ENCODE measurements around the gene CNOT11. TPM values are rescaled to one million over a fixed set of nuclear protein-coding genes. Genes with fewer than 3 reads are reported as not detected.
"Not testable (repeated sequence)": the region's sequence is repeated elsewhere in the genome, so short reads cannot be mapped to it uniquely, and the experiment has no call there.

CNOT11 gene
- total RNA-seq = 38.3 to 38.8 TPM (median 38.7 TPM) in 3 replicates

DNA sequence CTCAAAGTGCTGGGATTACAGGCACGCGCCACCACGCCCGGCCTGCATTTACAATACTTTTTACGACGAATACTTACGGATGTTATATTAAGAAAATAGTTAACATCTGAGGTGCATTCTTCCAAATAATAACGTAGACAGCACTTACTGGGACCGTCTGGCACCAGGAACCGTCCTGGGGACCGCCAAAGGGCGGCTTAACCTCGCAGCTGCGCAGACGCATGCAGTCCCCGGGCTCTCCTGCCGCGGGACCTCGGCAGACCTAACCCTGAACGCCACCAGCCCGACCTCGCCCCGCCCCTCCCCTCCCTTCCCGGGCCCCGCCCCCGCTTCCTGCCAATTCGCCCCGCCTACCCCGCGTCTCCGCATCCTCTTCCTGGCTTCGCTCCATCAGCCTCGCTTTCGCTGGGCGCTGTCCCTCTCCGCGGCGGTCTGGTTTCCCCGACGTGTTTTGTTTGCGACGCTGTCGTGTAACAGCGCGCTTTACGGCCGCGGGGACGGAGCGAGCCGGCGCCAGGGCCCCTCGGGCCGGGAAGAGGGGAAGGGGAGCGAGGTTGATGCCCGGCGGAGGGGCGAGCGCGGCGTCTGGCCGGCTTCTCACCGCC lies at the start of gene CNOT11:
Gene CNOT11 (plus strand): TSS at position 479 of the 605 bp plus-strand sequence. CDS start 79 bp downstream, at position 558.
- Mint-ChIP-seq H3K27me3 (ENCODE audit: low read depth) (no peaks in the 10 kb centered on the region), H3K27ac (peak within 1 kb of the TSS; percentile 97), H3K4me1 (peaks cover 30% of the 10 kb centered on the region), H3K36me3 (peaks cover 2% of the 10 kb centered on the region), H3K9me3 (no peaks in the 10 kb centered on the region), H3K4me3 (peak within 1 kb of the TSS; percentile 90)
- TF ChIP-seq, protein P1, sequence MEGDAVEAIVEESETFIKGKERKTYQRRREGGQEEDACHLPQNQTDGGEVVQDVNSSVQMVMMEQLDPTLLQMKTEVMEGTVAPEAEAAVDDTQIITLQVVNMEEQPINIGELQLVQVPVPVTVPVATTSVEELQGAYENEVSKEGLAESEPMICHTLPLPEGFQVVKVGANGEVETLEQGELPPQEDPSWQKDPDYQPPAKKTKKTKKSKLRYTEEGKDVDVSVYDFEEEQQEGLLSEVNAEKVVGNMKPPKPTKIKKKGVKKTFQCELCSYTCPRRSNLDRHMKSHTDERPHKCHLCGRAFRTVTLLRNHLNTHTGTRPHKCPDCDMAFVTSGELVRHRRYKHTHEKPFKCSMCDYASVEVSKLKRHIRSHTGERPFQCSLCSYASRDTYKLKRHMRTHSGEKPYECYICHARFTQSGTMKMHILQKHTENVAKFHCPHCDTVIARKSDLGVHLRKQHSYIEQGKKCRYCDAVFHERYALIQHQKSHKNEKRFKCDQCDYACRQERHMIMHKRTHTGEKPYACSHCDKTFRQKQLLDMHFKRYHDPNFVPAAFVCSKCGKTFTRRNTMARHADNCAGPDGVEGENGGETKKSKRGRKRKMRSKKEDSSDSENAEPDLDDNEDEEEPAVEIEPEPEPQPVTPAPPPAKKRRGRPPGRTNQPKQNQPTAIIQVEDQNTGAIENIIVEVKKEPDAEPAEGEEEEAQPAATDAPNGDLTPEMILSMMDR (IDR thresholded peaks at IDR 0.05; ENCODE audit: unreplicated experiment) = no peak
- DNase-seq (ENCODE audit: low spot score in 2 of 2, unreplicated experiment in 2 of 2) = peak; percentile 99 to 100

DNA sequence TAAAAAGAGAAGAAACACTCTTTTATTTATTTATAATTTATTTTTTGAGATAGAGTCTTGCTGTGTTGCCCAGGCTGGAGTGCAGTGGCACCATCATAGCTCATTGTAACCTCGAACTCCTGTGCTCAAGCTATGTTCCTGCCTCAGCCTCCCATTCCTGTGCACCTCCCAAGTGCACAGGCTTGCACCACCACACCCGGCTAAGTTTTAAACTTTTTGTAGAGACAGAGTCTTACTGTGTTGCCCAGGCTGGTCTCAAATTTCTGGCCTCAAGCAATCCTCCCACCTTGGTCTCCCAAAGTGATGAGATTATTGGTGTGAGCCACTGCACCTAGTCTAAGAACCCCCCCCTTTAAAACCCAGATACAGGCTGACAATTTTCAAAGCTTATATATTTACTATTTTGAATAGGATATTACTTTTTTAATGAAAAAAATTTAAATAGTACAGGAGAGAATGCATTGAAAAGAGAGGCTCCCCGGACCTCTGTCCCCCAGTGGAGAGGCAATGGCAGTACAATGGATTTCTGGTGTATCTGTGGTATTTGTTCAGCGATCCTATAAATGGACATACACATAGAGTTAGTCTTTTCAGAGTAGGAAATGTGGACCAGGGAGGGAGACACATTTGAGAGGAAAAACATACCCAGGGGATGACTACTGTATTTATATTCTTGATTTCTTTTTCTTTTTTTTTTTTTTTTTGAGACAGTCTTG lies 48.1 kb upstream of the CNOT11 start:
- Mint-ChIP-seq H3K27me3 (ENCODE audit: low read depth) (no peaks in the 10 kb centered on the region), H3K27ac (no peak overlapping the region), H3K36me3 (peaks cover 2% of the 10 kb centered on the region), H3K9me3 (peaks cover 10% of the 10 kb centered on the region), H3K4me3 (no peak overlapping the region), H3K4me1 (no peaks in the 10 kb centered on the region)
- TF ChIP-seq, protein P1 (IDR thresholded peaks at IDR 0.05; ENCODE audit: unreplicated experiment) = no peak
- no peak for DNase-seq (ENCODE audit: low spot score in 2 of 2, unreplicated experiment in 2 of 2)

DNA sequence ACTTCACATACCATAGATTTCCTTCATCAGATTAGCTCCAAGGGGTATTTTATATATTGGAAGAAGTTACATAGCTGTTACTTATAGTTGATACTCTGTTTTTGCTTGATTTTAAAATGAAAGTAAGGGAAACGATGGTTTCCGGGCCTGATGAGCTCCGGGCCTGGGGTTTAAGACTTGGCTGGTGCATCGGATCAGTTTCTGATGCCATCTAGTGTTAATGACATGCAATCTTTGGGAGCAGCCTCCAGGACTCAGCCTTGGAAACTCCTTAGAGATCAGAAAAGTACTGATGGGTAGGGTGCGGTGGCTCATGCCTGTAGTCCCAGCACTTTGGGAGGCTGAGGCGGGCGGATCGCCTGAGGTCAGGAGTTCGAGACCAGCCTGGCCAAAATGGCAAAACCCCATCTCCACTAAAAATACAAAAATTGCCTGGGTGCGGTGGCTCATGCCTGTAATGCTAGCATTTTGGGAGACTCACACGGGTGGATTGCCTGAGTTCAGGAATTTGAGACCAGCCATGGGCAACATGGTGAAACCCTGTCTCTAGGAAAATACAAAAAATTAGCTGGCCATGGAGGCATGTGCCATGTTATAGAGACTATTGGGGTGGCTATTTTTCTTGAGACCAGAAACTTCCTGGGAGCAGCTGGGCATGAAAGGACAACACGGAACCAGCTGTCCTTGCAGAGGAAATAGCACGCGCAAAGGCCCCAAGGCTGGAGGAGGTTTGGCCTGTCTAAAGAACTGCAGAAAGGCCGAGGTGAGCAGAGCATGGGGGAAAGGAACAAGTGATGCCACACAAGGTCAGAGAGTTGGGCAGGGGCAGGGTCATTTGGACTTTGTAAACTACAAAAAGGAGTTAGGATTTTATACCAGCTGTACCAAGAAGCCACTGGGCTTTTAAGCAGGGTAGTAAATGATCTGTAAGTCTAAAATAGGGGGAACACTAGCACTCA lies 46.9 kb upstream of the CNOT11 start:
- Mint-ChIP-seq H3K4me1 (no peaks in the 10 kb centered on the region), H3K27ac (no peak overlapping the region), H3K9me3 (peaks cover 18% of the 10 kb centered on the region), H3K36me3 (peaks cover 7% of the 10 kb centered on the region), H3K27me3 (ENCODE audit: low read depth) (no peaks in the 10 kb centered on the region), H3K4me3 (peak overlapping the region; percentile 34)
- TF ChIP-seq, protein P1 (IDR thresholded peaks at IDR 0.05; ENCODE audit: unreplicated experiment) = no peak
- peak in 1 of 2 experiments; percentile 51 for DNase-seq (ENCODE audit: low spot score in 2 of 2, unreplicated experiment in 2 of 2)

DNA sequence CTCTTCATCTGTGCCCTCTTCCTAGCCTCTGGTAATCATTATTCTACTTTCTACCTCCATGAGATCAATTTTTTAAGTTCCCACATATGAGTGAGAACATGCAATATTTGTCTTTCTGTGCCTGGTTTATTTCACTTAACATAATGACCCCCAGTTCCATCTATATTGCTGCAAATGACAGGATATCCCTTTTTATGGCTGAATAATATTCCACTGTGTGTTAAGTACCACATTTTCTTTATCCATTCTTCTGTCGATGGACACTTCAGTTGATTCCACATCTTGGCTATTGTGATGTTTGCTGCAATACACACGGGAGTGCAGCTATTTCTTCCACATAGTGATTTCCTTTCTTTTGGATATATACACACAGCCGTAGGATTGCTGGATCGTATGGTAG lies 43.9 kb upstream of the CNOT11 start:
- peaks cover 7% of the 10 kb centered on the region for H3K36me3 Mint-ChIP-seq
- peaks cover 23% of the 10 kb centered on the region for H3K9me3 Mint-ChIP-seq
- no peak overlapping the region for H3K27ac Mint-ChIP-seq
- H3K4me1 Mint-ChIP-seq = no peaks in the 10 kb centered on the region
- no peak for DNase-seq (ENCODE audit: low spot score in 2 of 2, unreplicated experiment in 2 of 2)
- H3K4me3 Mint-ChIP-seq = no peak overlapping the region
- no peaks in the 10 kb centered on the region for H3K27me3 Mint-ChIP-seq (ENCODE audit: low read depth)
- TF ChIP-seq, protein P1 (IDR thresholded peaks at IDR 0.05; ENCODE audit: unreplicated experiment) = no peak

DNA sequence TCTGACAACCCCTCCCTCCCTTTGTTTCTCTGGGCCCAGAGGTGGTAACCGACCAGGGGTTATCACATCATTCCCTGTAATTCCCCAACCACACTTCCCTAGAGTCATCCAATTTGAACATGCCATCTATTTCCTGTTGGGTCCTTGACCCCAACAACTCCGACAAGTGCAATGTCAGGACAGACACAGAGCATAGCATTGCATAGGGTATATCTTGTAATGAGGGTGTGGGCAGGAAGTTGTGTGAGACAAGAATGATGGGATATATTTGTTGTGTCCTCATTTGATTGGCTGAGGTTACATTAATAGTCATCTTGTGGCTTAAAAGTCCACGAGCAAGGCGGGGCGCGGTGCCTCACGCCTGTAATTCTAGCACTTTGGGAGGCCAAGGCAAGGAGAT lies 33.4 kb upstream of the CNOT11 start:
- no peaks in the 10 kb centered on the region for H3K36me3 Mint-ChIP-seq
- TF ChIP-seq, protein P1 (IDR thresholded peaks at IDR 0.05; ENCODE audit: unreplicated experiment) = no peak
- H3K27me3 Mint-ChIP-seq (ENCODE audit: low read depth) = no peaks in the 10 kb centered on the region
- no peak overlapping the region for H3K27ac Mint-ChIP-seq
- no peak overlapping the region for H3K4me3 Mint-ChIP-seq
- no peaks in the 10 kb centered on the region for H3K4me1 Mint-ChIP-seq
- no peak for DNase-seq (ENCODE audit: low spot score in 2 of 2, unreplicated experiment in 2 of 2)
- peaks cover 4% of the 10 kb centered on the region for H3K9me3 Mint-ChIP-seq

DNA sequence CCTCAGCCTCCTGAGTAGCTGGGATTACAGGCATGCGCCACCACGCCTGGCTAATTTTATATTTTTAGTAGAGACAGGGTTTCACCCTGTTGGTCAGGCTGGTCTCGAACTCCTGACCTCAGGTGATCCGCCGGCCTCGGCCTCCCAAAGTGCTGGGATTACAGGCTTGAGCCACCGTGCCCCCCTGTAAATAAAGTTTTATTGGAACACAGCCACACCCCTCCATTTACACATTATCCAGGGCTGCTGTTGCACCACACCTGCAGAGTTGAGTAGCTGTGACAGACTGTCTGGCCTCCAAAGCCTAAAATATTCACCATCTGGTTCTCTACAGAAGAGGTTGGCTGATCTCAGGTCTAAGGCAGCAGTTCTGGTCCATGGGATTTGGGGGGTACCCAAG lies 32.6 kb upstream of the CNOT11 start:
- H3K4me3 Mint-ChIP-seq; H3K9me3 Mint-ChIP-seq; H3K36me3 Mint-ChIP-seq; DNase-seq (ENCODE audit: low spot score in 2 of 2, unreplicated experiment in 2 of 2); H3K27me3 Mint-ChIP-seq (ENCODE audit: low read depth); H3K4me1 Mint-ChIP-seq; H3K27ac Mint-ChIP-seq: not testable (repeated sequence)
